ENCODE measurements around the gene RNF6.

- no peak for TF ChIP-seq EZH2phosphoT487 (IDR thresholded peaks at IDR 0.05; ENCODE audit: insufficient read depth, low read depth)
- no peak for TF ChIP-seq EZH2 (IDR thresholded peaks at IDR 0.05; ENCODE audit: insufficient read depth, poor library complexity, severe bottlenecking)
Measured at GRCh38 chr13:26247608-26248007, 25.5 kb upstream of the RNF6 start.

Measured in GM23248 (cell line).